Cerebellar cortex (tissue), 1 donor: ENCODE measurements around the gene CCR5AS.
A peak's percentile ranks its signal among the peaks of the same experiment; 100 is the strongest.
"Not testable (repeated sequence)": the region's sequence is repeated elsewhere in the genome, so short reads cannot be mapped to it uniquely, and the experiment has no call there.

Experiments used
- DNase-seq: peaks from one replicate; pipeline ENCODE4 v3.0.0-alpha.2; 2015; ENCODE audit warnings: low spot score

Gene CCR5AS

DNA sequence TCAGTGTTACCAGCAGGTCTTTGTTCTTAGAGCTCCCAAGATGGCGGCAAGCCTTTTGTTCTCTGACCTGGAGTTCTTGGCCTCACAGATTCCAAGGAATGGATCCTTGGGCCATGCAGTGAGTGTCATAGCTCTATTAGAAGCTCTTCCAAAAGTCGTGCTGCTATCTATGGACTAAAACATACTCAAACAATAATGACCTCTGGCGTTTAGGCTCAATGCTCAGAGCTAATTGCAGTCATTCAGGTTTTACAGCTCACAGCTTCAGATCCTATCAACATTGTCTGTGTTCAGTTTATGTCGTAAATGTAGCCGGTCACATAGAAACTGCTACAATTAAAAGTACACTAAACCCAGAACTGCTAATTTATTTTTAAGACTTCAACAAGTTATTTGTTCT lies 22.4 kb upstream of the CCR5AS start:
- no peak for DNase-seq

DNA sequence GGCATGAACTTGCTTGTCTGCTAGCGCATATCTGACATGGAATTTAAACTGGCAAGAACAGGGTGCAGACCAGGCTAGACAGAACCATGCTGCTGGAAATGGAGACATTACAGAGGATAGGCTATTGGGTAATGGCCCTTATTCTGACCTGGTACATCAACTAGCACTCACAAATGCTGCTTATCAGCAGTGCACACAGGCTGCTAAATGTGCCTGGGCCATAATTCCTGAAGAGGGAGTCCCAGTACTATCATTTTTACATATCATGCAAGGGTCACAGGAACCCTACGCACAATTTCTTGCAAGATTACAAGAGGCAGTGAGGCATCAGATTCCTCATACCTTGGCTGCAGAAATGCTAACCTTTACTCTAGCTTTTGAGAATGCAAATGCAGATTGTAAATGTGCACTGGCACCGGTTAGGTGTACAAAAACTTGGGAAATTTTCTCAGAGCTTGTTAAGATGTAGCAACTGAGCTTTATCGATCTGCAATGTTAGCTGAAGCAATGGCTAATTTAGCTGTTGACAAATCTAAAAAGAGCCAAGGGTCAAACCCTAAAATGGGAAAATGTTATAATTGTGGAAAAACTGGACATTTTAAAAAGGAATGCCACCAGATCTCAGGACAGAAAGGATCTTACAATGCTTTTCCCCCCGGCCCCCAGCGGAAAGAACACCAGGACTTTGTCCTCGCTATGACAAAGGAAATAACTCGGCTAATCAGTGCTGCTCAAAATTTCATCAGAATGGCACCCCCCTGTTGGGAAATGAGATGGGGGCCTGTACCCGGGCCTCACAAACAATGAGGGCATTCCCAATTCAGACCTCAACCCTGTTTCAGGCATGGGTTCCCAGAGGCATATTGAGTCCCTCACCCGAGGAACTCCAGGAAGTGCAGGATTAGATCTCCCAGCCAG lies 21.3 kb upstream of the CCR5AS start:
- no peak for DNase-seq

DNA sequence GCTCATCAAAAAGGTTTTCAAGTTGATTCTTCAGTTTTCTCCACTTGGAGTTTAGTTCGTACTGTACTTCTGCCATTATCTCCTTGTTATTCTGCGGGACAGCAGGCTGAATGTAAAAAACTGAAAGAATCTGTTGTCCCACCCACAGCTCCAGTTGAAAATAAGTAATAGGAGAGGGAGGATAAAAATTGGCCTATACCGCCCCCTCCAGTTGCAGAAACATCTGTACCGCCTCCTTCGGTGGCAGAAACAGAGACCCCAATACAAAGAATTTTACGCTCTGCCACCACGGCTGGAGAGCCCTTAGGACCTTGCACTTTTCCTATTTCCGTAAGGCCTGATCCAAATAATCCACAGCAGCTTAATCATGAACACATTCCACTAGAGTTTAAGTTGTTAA lies 20.5 kb upstream of the CCR5AS start:
- DNase-seq, result not testable (repeated sequence)

DNA sequence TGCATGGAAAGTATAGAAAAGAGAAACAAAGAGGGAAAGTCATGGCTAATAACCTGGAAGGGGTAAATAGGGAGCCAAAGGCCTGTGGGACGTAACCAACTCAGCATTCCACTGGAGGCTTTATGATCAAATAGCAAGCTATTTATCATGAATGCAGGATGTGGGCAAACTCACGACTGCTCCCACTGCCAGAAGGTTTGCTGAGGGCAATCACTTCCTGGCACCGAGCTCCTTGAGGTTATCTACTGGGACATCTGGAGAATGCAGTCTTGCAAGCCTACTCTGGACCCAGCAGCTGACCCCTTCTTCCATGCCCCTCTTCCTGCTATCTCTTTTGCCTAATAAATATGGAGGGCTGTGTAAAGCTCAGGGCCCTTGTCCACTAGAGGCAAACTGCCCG lies 19.6 kb upstream of the CCR5AS start:
- DNase-seq, result not testable (repeated sequence)

DNA sequence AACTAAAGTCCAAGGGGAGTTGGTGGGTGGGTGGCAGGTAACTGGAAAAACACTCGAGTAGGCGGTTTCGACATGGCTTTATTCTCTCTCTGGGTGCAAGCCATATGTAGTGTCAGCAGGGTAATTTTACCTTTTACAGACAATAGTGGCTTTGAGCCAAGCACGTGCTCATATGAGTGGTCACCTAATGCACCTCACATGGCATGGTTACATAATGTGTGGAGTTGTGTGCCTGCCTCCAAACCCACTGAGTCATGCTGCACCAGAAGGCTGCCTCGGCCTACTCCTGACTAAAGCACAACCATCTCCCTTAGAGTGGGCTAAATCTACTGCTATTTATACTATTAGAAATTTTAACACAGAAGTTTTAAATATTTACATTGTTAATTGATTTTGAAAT lies 16.7 kb upstream of the CCR5AS start:
- DNase-seq, result no peak

DNA sequence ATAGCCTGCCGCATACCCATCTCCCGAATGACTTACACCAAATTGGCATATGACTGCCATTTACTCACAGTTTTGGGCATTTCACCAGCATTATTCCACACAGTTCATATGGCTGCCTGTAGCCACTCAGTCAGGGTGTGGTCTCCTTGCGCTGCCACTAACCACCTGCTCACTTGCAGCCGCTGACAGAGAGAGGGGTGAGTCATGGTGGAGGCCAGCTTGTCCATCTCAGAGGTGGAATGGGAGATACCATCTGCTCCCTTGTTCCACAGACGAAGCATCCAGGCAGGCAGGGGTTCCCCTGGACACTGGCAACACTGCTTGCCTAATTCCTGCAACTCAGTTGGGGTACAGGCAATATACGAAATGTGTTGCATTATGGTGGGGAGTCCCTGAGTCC lies 15.8 kb upstream of the CCR5AS start:
- no peak for DNase-seq

DNA sequence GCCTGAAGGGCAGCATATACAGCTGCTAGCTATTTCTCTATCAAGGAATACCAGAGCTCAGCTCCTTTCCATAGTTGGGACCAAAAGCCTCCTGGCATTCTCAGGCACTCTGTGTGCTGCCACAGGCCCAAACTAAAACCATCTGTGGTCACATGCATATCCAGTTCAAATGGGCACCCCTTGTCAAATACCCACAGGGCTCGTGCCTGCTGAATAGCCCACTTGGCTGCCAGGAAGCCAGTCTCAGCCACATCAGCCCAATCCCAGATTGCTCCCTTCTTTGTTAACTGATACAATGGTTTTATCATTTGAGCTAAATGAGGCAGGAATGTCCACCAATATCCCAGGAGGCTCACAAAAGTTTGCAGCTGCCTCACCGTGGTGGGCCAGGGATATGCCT lies 14.1 kb upstream of the CCR5AS start:
- no peak for DNase-seq

DNA sequence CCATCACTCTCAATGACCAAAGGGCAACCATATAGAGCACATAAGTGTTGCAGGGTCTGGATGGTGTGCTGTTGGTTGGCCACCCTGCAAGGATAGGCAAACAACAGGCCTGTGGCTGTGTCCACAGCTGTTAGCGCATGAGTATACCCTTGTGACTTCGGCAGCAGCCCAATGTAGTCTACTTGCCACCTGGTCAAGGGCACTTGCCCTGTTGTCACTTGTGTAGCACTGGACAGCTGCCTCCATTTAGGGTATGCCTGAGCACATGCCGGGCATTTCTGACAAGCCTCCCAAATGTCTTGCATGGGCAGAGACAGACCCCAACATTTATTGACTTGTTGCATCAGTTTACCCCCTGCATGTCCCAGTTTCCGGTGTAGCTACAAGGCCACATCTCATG lies 12.9 kb upstream of the CCR5AS start:
- DNase-seq, result no peak

DNA sequence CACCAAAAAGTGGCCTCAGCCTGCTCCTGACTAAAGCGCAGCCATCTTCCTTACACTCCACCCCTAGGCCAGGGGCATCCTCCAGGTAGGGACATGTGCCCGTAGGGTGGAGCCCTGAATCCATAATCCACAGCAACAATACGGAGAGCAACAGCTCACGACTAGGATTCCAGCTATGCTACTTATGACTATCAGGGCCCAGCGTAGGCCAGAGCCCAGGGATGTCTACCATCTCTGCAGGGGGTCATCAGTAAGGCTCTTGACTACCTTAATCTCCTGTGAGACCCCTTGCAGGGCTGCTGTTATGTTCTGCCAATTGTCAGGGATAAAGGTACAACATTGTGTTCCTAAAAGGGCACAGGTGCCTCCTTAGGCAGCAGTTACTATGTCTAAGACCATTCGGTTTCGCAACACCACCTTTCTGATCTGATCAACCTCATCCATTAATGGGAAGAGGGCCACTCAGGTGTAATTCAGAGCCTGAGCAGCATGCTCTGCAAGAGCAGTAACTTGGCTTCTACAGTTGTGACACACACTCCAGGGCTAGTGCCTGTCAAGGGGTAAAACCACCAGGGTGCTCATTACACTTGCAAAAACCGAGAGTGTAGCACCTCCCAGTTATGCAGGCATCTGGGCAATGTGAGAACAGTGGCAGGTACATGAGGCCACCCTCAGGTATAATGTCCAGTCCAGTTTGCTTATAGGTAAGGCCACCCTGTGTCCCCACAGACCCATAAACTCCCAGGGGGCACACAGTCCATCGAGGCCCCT lies 11.2 kb upstream of the CCR5AS start:
- no peak for DNase-seq

DNA sequence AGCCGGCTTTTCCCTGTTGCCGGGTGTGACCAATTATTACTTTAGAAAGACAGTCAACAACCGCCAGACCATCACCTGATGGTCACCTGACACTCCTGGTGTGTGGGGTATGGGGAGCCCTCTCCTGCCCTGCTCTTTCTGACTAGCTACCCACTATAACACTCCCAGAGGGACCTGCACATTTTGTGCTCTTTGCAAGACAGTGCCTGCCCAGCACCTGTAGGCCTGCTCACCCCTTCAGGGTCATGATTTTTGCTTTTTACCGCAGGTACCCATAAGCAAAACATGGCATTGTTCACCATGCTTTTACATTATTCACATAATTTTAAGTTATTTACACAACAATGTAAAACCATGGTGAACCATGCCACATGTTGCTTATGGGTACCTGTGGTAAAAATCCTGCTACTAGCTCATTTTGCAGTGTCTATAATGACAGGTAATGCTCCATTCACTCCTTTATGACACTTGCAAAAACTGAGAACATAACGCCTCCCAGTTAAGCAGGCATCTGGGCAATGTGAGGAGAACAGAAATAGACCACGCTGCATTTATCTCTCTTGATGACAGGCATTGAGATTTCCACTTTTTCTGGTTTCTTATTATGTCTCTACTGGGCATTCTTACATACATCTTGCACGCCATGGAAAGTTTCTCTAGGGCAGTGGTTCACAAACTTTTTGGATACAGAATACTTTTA lies 10.1 kb upstream of the CCR5AS start:
- DNase-seq, result no peak

DNA sequence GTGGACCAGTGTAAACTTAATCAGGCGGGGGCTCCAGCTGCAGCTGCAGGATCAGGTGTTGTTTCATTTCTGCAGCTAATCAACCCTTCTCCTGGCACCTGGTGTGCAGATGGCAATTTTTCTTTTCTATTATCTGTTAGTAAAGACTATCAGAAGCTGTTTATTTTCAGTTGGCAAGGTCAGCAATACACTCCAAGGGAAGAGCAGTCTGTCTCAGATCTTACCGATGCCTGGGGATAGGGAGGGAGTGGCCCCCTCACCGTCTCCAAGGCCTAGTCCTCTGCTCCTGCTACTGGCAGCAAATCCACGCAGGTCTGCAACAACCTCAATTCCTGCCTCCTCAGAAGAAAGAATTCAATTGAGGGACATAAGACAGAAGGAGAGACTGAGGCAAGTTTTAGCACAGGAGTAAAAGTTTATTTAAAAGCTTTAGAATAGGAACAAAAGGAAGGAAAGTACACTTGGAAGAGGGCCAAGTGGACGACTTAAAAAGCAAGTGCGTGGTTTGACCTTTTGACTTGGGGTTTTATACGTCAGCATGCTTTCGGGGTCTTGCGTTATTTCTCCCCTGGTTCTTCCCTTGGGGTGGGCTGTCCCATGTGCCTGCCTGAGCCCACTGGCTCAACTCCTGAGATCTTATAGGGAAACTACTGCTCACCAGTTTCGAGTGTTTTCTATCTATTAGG lies 9.4 kb upstream of the CCR5AS start:
- no peak for DNase-seq

DNA sequence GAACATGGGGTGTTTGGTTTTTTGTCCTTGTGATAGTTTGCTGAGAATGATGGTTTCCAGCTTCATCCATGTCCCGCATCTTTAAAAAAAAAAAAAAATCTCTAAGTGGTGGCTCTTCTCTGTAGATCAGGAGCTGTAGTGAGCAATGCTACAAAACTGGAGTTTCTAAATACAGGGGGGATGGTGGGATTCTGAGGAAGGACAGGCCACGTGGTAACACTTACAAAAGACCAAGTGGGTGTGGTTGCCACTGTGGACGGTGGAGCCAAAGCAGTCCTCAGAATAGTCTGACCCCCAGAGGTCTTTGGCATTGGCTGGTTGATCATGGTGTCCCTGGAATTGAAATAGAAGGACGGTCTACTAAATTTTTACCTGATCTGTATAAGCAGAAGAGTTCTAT lies 7.9 kb upstream of the CCR5AS start:
- no peak for DNase-seq

DNA sequence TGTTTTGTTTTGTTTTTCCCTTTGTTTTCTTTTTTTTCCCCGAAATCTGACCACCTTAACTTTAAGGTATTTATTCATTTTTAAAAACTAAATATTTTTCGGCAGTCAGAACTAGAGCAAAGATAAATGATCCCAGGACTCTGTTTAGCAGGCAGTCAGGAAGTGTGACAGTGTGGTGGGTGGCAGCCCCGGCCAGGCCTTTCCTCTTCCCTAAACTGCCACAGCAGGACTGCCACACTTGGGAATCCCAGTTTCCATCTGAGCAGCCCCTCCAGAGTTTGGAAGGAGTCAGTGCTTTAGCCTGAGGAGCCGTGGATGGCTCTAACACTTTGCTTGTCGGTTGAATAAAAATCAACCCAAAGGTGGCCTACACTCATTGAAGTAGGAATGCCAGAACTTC lies 7.1 kb upstream of the CCR5AS start:
- no peak for DNase-seq

DNA sequence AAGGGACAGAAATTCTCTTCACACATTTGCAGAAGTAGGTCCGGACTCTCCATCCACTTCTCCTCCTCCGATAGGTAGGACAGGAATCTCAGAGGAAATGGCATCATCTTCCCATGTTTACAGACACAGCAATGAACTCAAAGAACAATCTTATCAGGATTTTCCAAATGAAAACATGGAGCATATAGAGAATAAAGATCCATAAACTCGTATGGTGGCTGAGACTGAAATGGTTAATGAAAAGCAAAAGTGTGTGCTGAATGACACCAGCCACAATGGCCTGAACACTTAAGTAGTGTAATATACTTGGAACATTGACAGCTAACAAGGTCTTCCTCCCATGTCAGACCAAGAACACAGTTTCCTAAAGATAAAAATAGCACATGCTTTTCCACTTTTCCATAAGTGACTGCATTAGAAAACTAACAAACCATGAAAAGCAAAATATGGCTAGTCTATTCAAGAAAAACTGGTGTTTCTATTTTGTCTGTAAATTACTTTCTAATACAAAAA lies 6.0 kb upstream of the CCR5AS start:
- no peak for DNase-seq

DNA sequence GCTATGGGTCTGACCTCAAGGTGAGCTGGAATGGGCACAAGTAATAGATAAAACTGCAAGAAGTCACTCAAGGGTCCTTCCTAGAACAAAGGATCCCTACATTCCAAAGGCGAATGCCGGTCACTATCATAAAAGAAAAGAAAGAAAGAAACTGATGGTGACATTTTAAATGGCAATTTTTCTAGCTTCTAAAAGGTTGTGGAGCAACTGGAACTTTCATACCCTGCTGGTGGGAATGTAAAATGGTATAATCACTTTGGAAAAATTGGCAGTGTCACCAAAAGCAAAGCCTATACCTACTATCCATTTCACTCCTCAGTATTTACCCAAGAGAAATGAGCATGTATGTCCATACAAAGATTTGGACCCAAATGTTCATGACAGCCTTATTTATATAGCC lies 4.4 kb upstream of the CCR5AS start:
- no peak for DNase-seq

DNA sequence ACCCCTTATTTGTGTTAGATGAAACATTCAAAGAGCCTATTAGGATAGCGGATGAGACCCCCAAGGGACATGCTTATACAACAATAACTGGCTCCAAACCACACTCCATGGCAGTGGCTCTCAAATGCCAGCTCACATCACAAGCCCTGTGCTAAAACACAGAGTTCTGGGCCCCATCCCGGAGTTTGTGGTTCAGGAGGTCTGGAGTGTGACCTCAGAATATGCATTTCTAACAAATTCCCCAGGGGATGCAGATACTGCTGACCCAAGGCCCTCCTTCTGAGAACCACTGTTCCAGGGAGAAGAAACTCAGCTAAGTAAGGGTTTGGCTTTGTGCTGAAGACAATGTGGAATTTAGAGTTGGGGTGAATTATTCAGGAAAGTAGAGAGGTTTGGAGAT lies 3.8 kb upstream of the CCR5AS start:
- DNase-seq, result no peak

DNA sequence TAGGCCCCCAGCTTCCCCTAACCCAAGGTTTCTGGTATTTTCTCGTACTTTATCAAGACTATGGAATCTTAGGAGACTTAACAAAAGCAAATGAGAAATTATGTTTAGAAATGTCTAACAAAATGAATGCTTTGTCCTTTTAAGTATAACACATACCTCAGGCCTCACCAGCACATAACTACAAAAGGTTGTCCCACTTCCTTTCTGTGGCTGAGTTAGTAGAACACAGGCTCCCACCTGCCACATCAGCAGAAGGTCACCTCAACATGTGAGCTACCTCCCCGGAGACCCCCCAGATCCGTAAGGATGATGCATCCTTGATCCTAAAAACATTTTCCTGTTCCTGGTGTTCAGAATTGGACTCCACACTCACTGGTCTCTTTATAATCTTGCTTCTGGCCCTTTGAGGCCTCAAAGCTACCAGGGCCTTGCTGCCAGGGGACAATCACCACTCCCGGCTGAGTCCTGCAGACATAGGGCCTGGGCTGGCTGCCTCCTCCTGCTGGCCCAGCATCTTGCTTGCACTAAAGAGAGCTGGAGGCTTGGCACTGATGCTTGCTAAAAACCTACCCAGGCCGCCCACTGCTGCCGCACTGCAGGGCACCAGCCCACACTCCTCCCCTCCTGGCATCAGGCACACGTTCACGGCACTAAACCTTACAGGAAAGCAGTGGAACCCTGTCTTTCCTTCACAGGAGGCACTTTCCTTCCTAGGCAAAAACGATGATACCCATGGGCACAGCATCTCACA lies 3.0 kb upstream of the CCR5AS start:
- peak; percentile 43 for DNase-seq

DNA sequence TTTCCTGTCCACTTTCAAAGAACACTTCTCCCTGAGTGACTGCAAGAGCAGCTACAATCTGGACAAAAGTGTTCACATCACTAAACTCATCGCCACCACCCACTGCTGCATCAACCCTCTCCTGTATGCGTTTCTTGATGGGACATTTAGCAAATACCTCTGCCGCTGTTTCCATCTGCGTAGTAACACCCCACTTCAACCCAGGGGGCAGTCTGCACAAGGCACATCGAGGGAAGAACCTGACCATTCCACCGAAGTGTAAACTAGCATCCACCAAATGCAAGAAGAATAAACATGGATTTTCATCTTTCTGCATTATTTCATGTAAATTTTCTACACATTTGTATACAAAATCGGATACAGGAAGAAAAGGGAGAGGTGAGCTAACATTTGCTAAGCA lies 2.0 kb upstream of the CCR5AS start:
- DNase-seq, result no peak

DNA sequence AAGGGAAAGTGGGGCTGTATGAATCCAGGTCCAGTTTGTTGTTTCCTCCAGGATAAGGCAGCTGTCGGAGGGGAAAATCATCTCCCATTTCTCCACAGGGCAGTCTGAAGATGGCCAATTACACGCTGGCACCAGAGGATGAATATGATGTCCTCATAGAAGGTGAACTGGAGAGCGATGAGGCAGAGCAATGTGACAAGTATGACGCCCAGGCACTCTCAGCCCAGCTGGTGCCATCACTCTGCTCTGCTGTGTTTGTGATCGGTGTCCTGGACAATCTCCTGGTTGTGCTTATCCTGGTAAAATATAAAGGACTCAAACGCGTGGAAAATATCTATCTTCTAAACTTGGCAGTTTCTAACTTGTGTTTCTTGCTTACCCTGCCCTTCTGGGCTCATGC lies 1.1 kb upstream of the CCR5AS start:
- no peak for DNase-seq

DNA sequence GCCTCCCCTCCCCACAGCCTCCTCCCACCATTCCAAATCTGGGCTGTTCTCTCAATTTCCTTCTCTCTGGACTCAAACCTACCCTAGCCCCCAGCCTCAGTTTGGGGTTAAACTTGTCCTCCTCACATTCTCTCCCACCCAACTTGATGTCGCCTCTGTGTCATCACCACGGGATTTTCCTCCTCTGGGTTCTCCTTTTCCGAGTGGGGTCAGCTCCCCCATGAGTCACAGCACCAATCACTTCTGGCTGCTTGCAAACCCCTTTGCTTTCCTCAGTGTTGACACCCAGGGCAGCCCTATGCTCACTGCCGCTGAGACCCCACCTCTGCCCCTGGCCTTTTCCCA lies 451 bp downstream of the CCR5AS start:
- no peak for DNase-seq

DNA sequence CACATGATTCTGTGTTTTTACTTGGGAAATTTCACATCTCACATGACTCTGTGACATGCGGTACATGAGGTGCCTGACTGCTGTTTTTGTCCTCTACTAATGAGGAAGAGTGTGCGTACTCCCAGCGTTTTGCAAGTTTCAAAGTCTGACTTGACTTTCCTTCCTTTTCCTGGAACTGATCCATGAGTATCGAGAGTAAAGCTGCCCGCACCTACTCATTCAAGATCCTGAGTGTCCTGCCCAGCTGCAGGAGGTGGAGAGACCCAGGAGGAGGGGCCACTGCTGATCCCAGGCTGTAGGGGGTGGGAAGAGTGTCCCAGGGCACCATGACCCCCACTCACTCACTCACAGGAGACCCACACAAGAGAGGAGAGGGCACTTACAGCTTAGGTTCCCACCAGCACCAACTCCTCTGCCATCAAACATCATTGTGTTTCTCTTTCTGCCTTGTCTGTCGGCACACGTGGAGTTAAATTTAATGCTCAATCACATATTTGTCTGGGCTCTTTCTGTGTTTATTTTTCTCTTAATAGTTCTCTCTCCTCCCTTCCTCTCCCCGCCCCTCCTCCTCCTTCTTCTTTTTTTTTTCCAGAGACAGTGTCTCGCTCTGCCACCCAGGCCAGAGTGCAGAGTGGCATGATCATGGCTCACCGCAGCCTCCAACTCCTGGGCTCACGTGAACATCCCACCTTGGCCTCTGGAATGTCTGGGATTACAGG lies 1.4 kb downstream of the CCR5AS start:
- DNase-seq, result no peak
